NCI-H187 treated with DMSO at 0.1 percent for 48 hours (cell line): Measurements from ENCODE around the gene DLX2.

ENCODE experiments used
- DNase-seq: peaks from one replicate; lab custom pipeline; 2025; lab: John Stamatoyannopoulos, UW

Gene DLX2

GRCh38 chr2:172094294-172095145 is 8.2 kb downstream of the DLX2 start:
- no peak for DNase-seq

GRCh38 chr2:172093416-172094293 is 9.0 kb downstream of the DLX2 start:
- no peak for DNase-seq

GRCh38 chr2:172092716-172093415 is 9.8 kb downstream of the DLX2 start:
- no peak for DNase-seq

GRCh38 chr2:172091761-172092566 is 10.7 kb downstream of the DLX2 start:
- DNase-seq, result no peak

- DNase-seq, result no peak
Observed at GRCh38 chr2:172091000-172091641, 11.6 kb downstream of the DLX2 start.

GRCh38 chr2:172090044-172090961 is 12.4 kb downstream of the DLX2 start:
- no peak for DNase-seq

GRCh38 chr2:172089633-172090032 is 13.1 kb downstream of the DLX2 start:
- DNase-seq, result no peak

- DNase-seq, result no peak
Observed at GRCh38 chr2:172089005-172089504, 13.6 kb downstream of the DLX2 start.

- DNase-seq, result no peak
Observed at GRCh38 chr2:172088245-172089004, 14.3 kb downstream of the DLX2 start.

- DNase-seq, result no peak
Observed at GRCh38 chr2:172087780-172088244, 14.9 kb downstream of the DLX2 start.

- no peak for DNase-seq
Observed at GRCh38 chr2:172087207-172087779, 15.4 kb downstream of the DLX2 start.

- no peak for DNase-seq
Observed at GRCh38 chr2:172086241-172087206, 16.2 kb downstream of the DLX2 start.

- no peak for DNase-seq
Observed at GRCh38 chr2:172085460-172086159, 17.1 kb downstream of the DLX2 start, which contains the start of gene DLX1. DLX1 (plus strand) TSS chr2:172085507; CDS start chr2:172085678, 171 bp downstream.

- no peak for DNase-seq
Observed at GRCh38 chr2:172084645-172085459, 17.8 kb downstream of the DLX2 start.

- DNase-seq, result no peak
Observed at GRCh38 chr2:172084395-172084644, 18.4 kb downstream of the DLX2 start.
